GM21786 (cell line): Measurements from ENCODE around the gene C16orf74.

Experiments used
- ATAC-seq: cut with Tn5 transposase; IDR thresholded peaks from one replicate; pipeline ENCODE4 v1.9.1; 2021; ENCODE audit not compliant: unreplicated experiment

C16orf74 gene

DNA sequence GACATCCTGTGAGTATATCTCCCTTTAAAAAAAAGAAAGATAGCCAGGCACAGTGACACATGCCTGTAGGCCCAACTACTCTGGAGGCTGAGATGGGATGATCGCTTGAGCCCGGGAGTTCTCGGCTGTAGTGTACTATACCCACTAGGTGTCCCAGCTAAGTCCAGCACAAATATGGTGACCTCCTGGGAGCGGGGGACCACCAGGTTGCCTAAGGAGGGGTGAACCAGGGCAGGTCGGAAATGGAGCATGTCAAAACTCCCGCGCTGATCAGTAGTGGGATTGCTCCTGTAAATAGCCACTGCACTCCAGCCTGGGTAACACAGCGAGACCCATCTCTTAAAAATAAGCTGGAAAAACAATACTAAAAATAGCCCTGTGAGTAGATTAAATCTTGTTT lies 91.6 kb downstream of the C16orf74 start:
- ATAC-seq = no peak

- ATAC-seq = no peak
These were observed 92.2 kb downstream of the C16orf74 start for GRCh38 chr16:85658504-85659326.

GRCh38 chr16:85657996-85658395 lies 92.9 kb downstream of the C16orf74 start:
- ATAC-seq = no peak
